Esophagus muscularis mucosa (tissue), 4 donors: ENCODE results near the gene SARS2. TPM values are rescaled to one million over a fixed set of nuclear protein-coding genes. Genes with fewer than 3 reads are reported as not detected.

Experiments
- DNase-seq: peaks from one replicate; pipeline ENCODE4 v3.0.0-alpha.2; 2017; ENCODE audit errors: extremely low spot score
- H3K27ac ChIP-seq, 4 donors: fragments of 200-600 bp; sonication (generic); replicated peaks in 1 of 4; 1 replicate in 3 of 4; 2 replicates in 1 of 4; pipeline ENCODE4 v1.5.1; 2016 to 2019; ENCODE audit warnings: mild to moderate bottlenecking in 1 of 4
- H3K27me3 ChIP-seq, 4 donors: fragments of 200-600 bp; sonication (generic); one replicate each; pipeline versions ENCODE4 v1.5.1 to v1.6.0; 2016 to 2019
- H3K36me3 ChIP-seq, 4 donors: fragments of 200-600 bp; sonication (generic); one replicate each; pipeline ENCODE4 v1.5.1; 2016 to 2019
- H3K4me1 ChIP-seq, 4 donors: fragments of 200-600 bp; sonication (generic); one replicate each; pipeline ENCODE4 v1.5.1; 2016 to 2019
- H3K4me3 ChIP-seq, 4 donors: fragments of 200-600 bp; sonication (generic); 1 replicate in 2 of 4; 2 replicates in 2 of 4; pipeline ENCODE4 v1.5.1; 2016 to 2019; ENCODE audit warnings: mild to moderate bottlenecking in 4 of 4, moderate library complexity in 1 of 4
- H3K9me3 ChIP-seq, 4 donors: fragments of 200-600 bp; sonication (generic); 1 replicate in 3 of 4; 2 replicates in 1 of 4; pipeline ENCODE4 v1.5.1; 2016 to 2019
- CTCF ChIP-seq, 3 experiments: fragments of 200-600 bp in 2 of 3; fragments of 450-650 bp in 1 of 3; sonication (generic) in 2 of 3; IDR thresholded peaks; one replicate each; pipeline ENCODE4 v1.5.1; 2017 to 2019; ENCODE audit warnings: antibody characterized with exemption in 3 of 3, mild to moderate bottlenecking in 2 of 3, moderate library complexity in 1 of 3
- EP300 ChIP-seq: sonication (generic); formaldehyde crosslinking; IDR thresholded peaks from one replicate; pipeline ENCODE4 v1.6.1; 2017; ENCODE audit warnings: antibody characterized with exemption
- POLR2A ChIP-seq: fragments of 450-650 bp; IDR thresholded peaks from one replicate; pipeline ENCODE4 v1.6.1; 2017; ENCODE audit warnings: antibody characterized with exemption, moderate library complexity, mild to moderate bottlenecking, low read depth
- POLR2AphosphoS5 ChIP-seq, 2 donors: sonication (generic); formaldehyde crosslinking; IDR thresholded peaks; one replicate each; pipeline ENCODE4 v1.6.1; 2017; ENCODE audit warnings: antibody characterized with exemption in 2 of 2
- WGBS: methylation state at CpG from one replicate; pipeline ENCODE4 v1.1.5; 2018; 5-methylcytosine and 5-hydroxymethylcytosine counted together
- intact Hi-C: fragments of 100-400 bp; cut with DNase I; formaldehyde crosslinking; loops from one replicate; pipeline ENCODE4 v1.15.1; 2023
- total RNA-seq, 4 donors: library from RNA; depleted of rRNA; stranded (reverse); fragments of >200 nt; gene quantifications; one replicate each; pipeline versions ENCODE4 v1.1.0 to v1.2.1, GENCODE V29; 2016

SARS2 gene
- total RNA-seq, 4 donors from 2014 or later: 6.8 to 14.6 (median 9.1) TPM

GRCh38 chr19:38912600-38913514, 17.7 kb downstream of the SARS2 start:
- Histone ChIP-seq H3K27me3 (peaks cover 0 to 22% (median 9%) of the 10 kb centered on the region in 4 donors), H3K4me3 (no peak overlapping the region), H3K9me3 (no peaks in the 10 kb centered on the region), H3K27ac (no peak overlapping the region), H3K36me3 (peaks cover 0 to 29% (median 21%) of the 10 kb centered on the region in 4 donors), H3K4me1 (peaks cover 0 to 6% (median 2%) of the 10 kb centered on the region in 4 donors)
- WGBS: 69% methylated on average over 8 of the region's 12 CpGs
- DNase-seq: no peak
- intact Hi-C loops: no loop called here
- TF ChIP-seq POLR2AphosphoS5 (IDR thresholded peaks at IDR 0.05): no peak
- TF ChIP-seq EP300: no peak

- TF ChIP-seq EP300 (no peak), CTCF (IDR thresholded peaks at IDR 0.05) (no peak), POLR2A (no peak), POLR2AphosphoS5 (IDR thresholded peaks at IDR 0.05) (no peak)
- Histone ChIP-seq H3K4me1 (peaks cover 0 to 6% (median 2%) of the 10 kb centered on the region in 4 donors), H3K4me3 (no peak overlapping the region), H3K9me3 (no peaks in the 10 kb centered on the region), H3K27me3 (peaks cover 0 to 22% (median 9%) of the 10 kb centered on the region in 4 donors), H3K36me3 (peaks cover 10 to 43% (median 34%) of the 10 kb centered on the region in 4 donors), H3K27ac (no peak overlapping the region)
- WGBS: 95% methylated on average over 5 of the region's 16 CpGs
- intact Hi-C loops: no loop called here
- no peak for DNase-seq
Measured at GRCh38 chr19:38911388-38912001, 19.1 kb downstream of the SARS2 start.

- peaks cover 0 to 6% (median 2%) of the 10 kb centered on the region in 4 donors for H3K4me1 ChIP-seq
- intact Hi-C loops: no loop called here
- H3K4me3 ChIP-seq: no peak overlapping the region
- DNase-seq: no peak
- no peak for TF ChIP-seq EP300
- H3K27me3 ChIP-seq: peaks cover 0 to 22% (median 9%) of the 10 kb centered on the region in 4 donors
- no peak overlapping the region for H3K27ac ChIP-seq
- H3K36me3 ChIP-seq: peaks cover 17 to 48% (median 40%) of the 10 kb centered on the region in 4 donors
- no peaks in the 10 kb centered on the region for H3K9me3 ChIP-seq
- 95% methylated on average over 12 of the region's 12 CpGs for WGBS
Measured at GRCh38 chr19:38910488-38910887, 20.1 kb downstream of the SARS2 start.

GRCh38 chr19:38908911-38909310, 21.7 kb downstream of the SARS2 start:
- DNase-seq: no peak
- TF ChIP-seq POLR2A (no peak), POLR2AphosphoS5 (IDR thresholded peaks at IDR 0.05) (no peak), EP300 (no peak), CTCF (IDR thresholded peaks at IDR 0.05) (no peak)
- no peaks in the 10 kb centered on the region for H3K9me3 ChIP-seq
- H3K4me1 ChIP-seq: peaks cover 0 to 6% (median 2%) of the 10 kb centered on the region in 4 donors
- intact Hi-C loops: no loop called here
- H3K27me3 ChIP-seq: peaks cover 0 to 22% (median 9%) of the 10 kb centered on the region in 4 donors
- no peak overlapping the region for H3K27ac ChIP-seq
- 64% methylated on average over 10 of the region's 10 CpGs for WGBS
- H3K36me3 ChIP-seq: peaks cover 22 to 53% (median 47%) of the 10 kb centered on the region in 4 donors
- H3K4me3 ChIP-seq: no peak overlapping the region

GRCh38 chr19:38907670-38908069, 22.9 kb downstream of the SARS2 start:
- intact Hi-C loops: no loop called here
- H3K36me3 ChIP-seq: peaks cover 22 to 53% (median 47%) of the 10 kb centered on the region in 4 donors
- TF ChIP-seq EP300 (no peak), POLR2A (no peak), POLR2AphosphoS5 (IDR thresholded peaks at IDR 0.05) (no peak), CTCF (IDR thresholded peaks at IDR 0.05) (no peak)
- no peak for DNase-seq
- H3K4me1 ChIP-seq: peaks cover 0 to 6% (median 2%) of the 10 kb centered on the region in 4 donors
- no peak overlapping the region for H3K4me3 ChIP-seq
- peaks cover 0 to 22% (median 9%) of the 10 kb centered on the region in 4 donors for H3K27me3 ChIP-seq
- H3K27ac ChIP-seq: no peak overlapping the region
- H3K9me3 ChIP-seq: no peaks in the 10 kb centered on the region
- WGBS: 93% methylated on average over 12 of the region's 12 CpGs
